Skin of body (tissue), 2 donors: Measurements from ENCODE around the gene RPL28. TPM values are rescaled to one million over a fixed set of nuclear protein-coding genes. Genes with fewer than 3 reads are reported as not detected.
A peak's percentile ranks its signal among the peaks of the same experiment; 100 is the strongest.

ENCODE experiments used
- DNase-seq: peaks from one replicate; lab custom pipeline; 2025; lab: John Stamatoyannopoulos, UW
- total RNA-seq: library from RNA; depleted of rRNA; stranded (reverse); fragments of >200 nt; gene quantifications from one replicate; pipeline ENCODE4 v1.2.3, GENCODE V29; 2014

Gene RPL28
- total RNA-seq = 377 TPM

DNA sequence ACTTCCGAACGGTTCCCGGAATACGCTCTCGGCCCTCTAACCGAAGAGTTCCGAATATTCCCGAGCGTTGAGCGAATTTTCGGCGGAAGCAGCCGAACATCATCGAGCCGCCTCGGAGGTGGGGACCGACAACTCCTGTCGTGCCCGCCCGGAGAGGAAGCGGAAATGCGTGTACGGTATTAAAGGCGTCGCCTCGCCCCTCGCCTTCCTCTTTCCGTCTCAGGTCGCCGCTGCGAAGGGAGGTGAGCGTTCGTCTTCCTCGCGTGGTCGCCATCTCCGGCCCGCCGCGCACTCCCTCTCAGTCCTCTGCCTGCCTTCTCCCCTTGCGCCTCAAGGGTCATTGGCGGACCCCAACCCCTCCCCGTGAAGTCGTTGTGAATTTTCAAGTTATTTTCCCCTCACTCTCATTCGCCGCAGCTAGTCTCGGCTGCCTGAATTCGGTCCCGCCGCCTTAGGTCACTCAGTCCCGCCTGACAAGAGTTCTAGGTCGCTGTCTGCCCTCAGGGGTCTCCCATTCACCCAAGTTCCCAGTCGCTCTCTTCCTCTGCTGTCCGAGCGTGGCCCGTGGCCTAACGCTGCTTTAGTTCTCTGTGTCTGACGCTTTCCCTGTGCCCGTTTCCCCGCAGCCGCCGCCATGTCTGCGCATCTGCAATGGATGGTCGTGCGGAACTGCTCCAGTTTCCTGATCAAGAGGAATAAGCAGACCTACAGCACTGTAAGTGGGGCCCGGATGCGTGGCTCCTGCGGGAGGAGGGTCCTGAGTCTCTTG is at the start of gene RPL28:
Gene RPL28 (plus strand): TSS at position 209 of the 769 bp plus-strand sequence. CDS start 426 bp downstream, at position 635.
- peak; percentile 99 for DNase-seq

DNA sequence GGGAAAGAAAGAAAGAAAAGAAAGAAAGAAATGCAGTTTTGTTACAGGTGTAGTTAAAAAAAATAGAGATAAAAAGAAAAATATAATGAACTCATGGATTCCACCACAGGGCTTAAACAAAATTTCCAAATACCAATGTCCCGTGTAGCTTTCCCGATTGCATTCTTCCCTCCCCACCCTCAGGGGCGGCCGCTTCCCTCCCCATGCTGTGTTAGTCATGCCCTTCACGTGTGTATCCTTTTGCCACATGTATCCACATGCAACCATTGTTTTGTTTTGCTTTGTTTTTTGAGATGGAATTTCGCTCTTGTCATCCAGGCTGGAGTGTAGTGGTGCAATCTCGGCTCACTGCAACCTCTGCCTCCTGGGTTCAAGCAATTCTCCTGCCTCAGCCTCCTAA is 49.6 kb upstream of the RPL28 start:
- no peak for DNase-seq

DNA sequence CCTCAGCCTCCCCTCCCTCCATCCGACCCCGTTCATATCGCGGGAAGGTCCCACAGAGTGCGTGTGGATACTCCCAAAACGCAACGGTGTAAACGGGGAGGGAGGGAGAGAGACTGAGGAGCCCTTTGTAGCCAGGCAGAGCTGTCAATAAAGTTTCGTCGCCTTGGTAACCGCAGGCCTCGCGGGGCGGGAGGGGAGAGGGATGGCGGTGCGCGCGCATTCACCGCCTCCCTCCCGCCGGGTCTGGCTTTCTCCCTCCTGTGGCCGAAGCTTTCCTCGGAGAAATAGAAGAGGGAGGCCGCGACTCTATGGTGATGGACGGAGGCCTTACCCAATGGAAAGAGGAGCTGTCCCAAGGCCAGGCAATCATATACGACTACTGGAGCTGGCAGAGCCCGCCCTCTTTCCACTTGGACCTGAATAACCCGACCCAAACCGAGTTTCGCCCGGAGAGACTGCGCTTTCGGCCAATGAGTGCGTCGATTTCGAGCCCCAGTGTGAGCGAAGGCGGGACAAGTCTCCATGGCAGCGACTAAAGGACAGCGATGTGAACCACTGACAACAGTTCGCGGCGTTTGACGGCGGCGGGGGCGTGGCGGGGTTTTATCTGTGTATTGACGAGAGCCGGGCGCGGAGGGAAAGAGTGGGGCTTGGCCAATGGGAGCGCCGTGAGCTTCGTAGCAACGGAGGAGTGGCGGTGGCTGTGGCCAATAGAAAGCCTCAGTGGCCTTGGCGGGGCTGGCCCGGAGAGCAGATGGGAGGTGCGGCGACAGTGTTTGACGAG is 46.4 kb upstream of the RPL28 start, which contains the start of gene KMT5C:
Gene KMT5C (plus strand): TSS at position 772 of the 784 bp plus-strand sequence. CDS start 2,061 bp downstream, outside the sequence.
- peak; percentile 100 for DNase-seq

GRCh38 chr19:55339889-55340783 is 45.6 kb upstream of the RPL28 start:
- DNase-seq = no peak

DNA sequence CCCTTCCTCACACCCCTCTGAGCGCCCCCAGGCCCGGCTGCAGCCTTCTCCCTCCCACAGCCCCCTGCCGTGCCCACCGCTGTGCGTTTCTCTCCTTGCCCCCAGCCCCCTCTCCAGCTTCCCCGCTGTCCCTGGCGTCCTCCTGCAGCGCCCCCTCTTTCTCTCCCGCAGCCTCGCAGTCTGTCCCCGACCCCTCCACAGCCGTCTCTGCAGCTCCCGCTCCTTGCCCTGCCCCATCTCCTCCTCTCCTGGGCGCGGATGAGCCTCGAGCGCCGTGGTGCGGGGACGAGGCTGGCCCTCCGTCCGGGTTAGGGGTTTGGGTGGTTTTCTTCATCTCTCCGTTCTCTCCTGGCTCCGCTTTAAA is 45.0 kb upstream of the RPL28 start:
- DNase-seq = no peak

GRCh38 chr19:55341171-55341588 is 44.6 kb upstream of the RPL28 start:
- peak; percentile 26 for DNase-seq

- DNase-seq = no peak
Observed at GRCh38 chr19:55341595-55342531, 43.9 kb upstream of the RPL28 start.

- no peak for DNase-seq
Observed at GRCh38 chr19:55344444-55344843, 41.3 kb upstream of the RPL28 start.

GRCh38 chr19:55345101-55345817 is 40.5 kb upstream of the RPL28 start:
- DNase-seq = no peak

DNA sequence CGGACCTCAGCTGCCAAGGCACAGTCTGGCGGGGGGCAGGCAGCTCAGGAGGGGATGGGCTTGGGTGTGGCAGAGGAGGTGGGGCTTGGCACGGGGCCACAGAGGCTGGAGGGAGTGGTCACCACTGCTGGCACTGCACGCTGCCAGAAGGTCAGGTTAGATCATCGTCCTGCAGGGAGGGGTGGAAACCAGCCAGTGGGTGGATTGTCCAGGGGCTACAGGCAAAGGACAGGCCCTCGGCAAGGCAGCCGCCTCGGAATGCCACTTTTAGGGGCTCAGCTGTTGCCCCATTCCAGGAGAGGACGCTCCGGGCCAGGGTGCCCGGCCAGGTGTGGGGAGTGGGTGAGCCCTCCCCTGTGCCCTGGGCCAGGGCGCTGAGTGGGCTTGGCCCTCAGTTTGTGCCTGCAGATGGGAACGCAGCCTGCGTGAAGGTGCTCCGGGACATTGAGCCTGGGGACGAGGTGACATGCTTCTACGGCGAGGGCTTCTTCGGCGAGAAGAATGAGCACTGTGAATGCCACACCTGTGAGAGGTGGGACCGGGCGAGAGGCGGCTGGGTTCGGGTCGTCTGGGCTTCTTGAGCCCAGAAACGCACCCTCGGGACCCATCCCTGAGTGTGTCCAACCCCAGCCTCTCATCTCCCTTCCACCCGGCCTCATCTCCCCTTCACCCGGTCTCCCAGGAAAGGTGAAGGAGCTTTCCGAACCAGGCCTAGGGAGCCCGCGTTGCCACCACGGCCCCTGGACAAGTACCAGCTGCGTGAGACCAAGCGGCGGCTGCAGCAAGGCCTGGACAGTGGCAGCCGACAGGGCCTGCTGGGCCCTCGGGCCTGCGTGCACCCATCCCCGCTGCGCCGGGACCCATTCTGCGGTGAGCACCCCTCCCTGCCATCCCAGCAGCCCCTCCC is 39.7 kb upstream of the RPL28 start:
- DNase-seq = no peak

DNA sequence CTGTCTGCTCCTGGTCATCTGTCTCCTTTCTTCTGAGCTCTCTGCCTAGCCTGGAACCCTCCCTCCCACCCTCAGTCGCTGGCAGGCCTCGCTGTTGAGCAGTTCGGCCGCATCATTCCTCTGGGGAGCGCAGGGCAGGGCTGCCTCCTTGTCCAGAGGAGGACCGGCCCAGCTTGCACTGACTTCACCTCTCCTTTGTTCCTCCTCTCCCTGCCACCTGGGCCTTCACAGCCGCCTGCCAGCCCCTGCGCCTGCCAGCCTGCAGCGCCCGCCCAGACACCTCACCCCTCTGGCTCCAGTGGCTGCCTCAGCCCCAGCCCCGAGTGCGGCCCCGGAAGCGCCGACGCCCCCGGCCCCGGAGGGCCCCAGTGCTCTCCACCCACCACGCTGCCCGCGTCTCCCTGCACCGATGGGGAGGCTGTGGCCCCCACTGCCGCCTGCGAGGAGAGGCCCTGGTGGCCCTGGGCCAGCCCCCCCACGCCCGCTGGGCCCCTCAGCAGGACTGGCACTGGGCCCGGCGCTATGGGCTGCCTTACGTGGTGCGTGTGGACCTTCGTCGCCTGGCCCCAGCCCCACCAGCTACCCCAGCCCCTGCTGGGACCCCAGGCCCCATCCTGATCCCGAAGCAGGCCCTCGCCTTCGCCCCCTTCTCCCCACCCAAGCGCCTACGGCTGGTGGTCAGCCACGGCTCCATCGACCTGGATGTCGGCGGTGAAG is 38.8 kb upstream of the RPL28 start:
- DNase-seq = no peak

DNA sequence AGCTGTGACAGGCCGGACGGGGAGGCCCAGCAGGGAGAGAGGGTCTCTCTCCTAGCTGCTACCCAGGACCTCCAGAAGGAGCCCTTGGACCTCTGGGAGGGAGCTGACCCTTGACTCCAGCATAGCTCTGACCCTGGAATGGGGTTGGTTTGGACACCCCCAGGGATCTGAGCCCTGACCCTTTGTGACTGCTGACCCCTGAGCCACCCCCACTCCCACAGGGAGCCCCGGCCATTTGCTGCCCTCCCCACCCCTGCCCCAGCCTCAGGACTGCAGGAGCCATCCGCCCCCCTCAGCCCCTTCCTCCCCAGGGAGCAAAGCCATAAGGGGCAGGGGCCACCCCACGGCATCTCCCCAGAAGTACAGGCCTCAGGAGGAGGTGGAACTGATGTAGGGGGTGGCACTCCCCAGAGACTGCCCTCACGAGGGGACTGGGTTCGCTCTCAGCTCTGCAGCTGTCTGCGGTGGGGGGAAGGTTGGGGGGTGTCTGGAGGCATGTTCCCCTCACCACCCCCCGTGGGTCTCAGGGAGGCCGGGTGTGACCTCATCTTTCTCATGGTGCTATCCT is 38.2 kb upstream of the RPL28 start:
- DNase-seq = no peak

DNA sequence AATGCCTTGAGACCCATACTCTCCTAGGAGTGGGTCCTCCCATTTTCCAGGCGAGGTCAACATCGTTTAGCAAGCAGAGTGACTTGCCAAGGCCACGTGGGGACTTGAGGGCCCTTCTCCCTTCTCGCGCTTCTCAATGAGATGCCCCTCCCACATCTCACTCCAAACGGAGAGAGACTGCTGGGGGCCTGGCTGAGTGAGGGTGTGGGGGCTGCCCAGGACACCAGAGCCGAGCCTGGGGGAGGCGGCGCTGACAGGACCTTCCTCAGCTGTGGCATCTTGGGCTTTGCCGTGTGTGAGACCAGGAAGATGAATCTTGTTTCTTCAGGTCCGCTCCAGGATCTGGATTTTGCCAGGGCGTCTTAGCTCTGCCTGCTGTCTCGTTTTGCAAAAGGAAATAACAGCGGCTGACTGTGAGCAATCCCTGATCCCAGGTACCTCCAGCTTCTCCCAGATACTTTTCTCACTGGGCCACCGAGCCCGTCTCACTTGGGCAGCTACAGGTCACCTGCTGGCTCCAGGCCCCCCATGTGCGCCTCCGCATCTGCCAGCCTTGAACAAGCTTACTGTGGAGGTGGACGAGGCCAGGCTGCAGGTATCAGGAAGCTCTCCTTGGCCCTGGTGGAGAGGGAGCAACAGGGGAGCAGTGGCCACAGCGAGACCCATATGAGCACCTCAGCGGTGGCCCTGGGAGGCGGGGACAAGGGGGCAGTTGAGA is 37.3 kb upstream of the RPL28 start:
- DNase-seq = no peak

DNA sequence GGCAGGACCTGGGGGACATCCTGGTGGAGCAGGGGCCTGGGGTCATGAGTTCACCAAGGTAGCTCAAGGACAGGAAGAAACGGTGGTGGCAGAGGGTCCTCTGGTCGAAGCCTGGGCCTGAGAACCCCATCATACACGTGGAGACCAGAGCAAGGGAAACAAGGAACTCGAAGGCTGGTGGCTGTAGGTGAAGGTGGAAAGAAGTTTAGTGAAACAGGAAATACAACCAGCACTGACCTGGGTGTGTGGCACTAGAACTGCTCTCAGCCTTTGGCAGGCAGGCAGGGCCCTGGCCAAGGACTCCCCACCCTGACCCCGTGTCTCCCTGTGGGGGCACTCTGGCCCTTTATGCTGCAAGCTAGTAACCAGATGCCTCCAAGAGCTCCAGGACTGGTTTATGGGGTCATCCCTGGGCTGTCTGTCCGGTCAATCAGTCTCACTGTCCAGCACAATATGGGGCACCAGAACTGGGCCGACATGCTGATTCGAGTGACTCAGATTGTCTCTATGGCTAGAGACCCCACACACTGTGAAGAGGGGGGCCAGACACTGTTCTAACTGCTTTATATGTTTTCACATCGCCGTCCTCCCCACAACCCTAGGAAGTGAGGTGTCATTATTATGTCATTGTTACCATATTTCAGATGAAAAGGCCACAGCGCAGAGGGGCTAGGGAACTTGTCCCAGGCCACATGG is 35.0 kb upstream of the RPL28 start:
- no peak for DNase-seq

DNA sequence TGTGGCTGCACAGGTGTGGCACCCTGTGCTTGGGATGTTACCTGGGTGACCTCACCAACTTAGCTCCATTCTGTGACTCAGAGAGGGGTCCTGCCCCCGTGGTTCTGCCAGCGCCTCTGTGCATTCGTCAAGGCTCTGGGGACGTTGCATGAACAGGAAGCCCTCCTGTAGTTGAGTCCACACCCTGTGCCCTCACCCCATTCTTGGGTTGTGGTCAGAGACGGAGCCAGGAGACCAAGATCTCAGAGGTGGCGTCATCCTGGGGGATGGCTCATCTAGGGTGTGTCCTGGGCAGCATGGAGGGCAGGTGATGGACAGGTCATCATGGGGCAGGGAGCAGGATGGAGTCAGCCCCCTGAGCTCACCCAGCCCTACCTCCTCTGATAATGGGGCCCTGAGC is 33.7 kb upstream of the RPL28 start:
- no peak for DNase-seq

DNA sequence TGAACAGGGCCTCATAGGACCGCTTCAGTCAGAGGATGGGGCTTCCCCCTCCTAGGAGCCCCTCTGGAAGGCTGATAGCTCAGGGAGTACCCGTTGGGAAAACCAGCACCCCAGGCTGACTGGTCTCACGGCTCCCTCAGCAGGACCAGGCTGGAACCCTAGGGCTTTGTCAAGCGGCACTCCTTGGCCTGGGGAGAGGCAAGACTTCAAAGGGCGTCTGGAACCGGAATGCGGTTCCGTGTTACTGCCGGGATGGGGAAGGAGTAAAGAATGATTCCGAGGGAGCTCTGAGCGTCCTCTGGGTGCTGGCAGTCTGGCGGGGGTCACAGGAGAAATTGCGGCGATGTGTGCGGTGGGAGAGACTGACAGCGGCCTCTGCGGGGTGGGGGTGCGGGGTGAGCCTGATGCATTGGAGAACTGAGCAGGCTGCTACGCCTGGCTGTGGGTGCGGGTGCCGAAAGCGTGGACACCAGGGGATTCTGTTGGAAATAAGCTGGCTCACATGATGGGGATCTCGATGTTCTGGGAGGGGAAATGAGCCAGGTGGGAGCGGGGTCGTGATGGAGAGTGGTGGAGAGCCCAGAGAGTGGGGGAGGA is 33.1 kb upstream of the RPL28 start:
- no peak for DNase-seq
